ENCODE measurements around the gene DERA.
"Not testable (repeated sequence)": the region's sequence is repeated elsewhere in the genome, so short reads cannot be mapped to it uniquely, and the experiment has no call there.

DNA sequence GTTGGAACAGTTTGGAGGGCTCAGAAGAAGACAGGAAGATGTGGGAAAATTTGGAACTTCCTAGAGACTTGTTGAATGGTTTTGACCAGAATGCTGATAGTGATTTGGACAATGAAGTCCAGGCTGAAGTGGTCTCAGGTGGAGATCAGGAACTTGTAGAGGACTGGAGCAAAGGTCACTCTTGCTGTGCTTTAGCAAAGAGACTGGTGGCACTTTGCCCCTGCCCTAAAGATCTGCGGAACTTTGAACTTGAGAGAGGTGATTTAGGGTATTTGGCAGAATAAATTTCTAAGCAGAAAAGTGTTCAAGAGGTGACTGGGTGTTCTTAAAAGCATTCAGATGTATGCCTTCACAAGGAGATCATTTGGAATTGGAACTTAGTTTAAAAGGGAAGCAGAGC is 102.6 kb downstream of the DERA start:
- TF ChIP-seq CTCF (optimal IDR thresholded peaks at IDR 0.05 in 1 of 3, IDR thresholded peaks at IDR 0.05 in 1 of 3, conservative IDR thresholded peaks at IDR 0.05 in 1 of 3; ENCODE audit: extremely low read depth in 1 of 3, insufficient read depth in 2 of 3, low read length in 3 of 3); EZH2 (IDR thresholded peaks at IDR 0.05; ENCODE audit: low read length): not testable (repeated sequence)

Measured in keratinocyte (primary cell).